IPS-18a (cell line): Measurements from ENCODE around the gene CRLF2.
"Not testable (repeated sequence)": the region's sequence is repeated elsewhere in the genome, so short reads cannot be mapped to it uniquely, and the experiment has no call there.

Experiments used
- H3K27ac ChIP-seq: one replicate; pipeline ENCODE4 v1.5.1; 2013; ENCODE audit warnings: low read length
- H3K27me3 ChIP-seq: one replicate; pipeline ENCODE4 v1.6.1; 2013; ENCODE audit warnings: mild to moderate bottlenecking, low read length; ENCODE audit not compliant: control insufficient read depth, insufficient read depth
- H3K36me3 ChIP-seq: one replicate; pipeline ENCODE4 v1.6.1; 2013; ENCODE audit warnings: low read depth, low read length; ENCODE audit not compliant: control insufficient read depth
- H3K4me1 ChIP-seq: one replicate; pipeline ENCODE4 v1.6.1; 2013; ENCODE audit warnings: low read depth, low read length; ENCODE audit not compliant: control insufficient read depth
- H3K4me3 ChIP-seq: one replicate; pipeline ENCODE4 v1.5.1; 2013; ENCODE audit warnings: low read length
- H3K9ac ChIP-seq: one replicate; pipeline ENCODE4 v1.6.1; 2013; ENCODE audit warnings: mild to moderate bottlenecking, low read length, moderate library complexity
- H3K9me3 ChIP-seq: one replicate; pipeline ENCODE4 v1.6.1; 2013; ENCODE audit warnings: low read depth, low read length; ENCODE audit not compliant: control insufficient read depth

CRLF2 gene

GRCh38 chrX:1176531-1177320 is 35.7 kb downstream of the CRLF2 start:
- H3K27ac ChIP-seq, H3K9me3 ChIP-seq, H3K27me3 ChIP-seq, H3K4me1 ChIP-seq, H3K9ac ChIP-seq, H3K4me3 ChIP-seq, H3K36me3 ChIP-seq: not testable (repeated sequence)

- H3K27ac ChIP-seq, H3K9me3 ChIP-seq, H3K4me1 ChIP-seq, H3K36me3 ChIP-seq, H3K4me3 ChIP-seq, H3K9ac ChIP-seq, H3K27me3 ChIP-seq: not testable (repeated sequence)
Observed at GRCh38 chrX:1174609-1175545, 37.6 kb downstream of the CRLF2 start.

- not testable (repeated sequence) for H3K27ac ChIP-seq, H3K4me1 ChIP-seq, H3K9me3 ChIP-seq, H3K27me3 ChIP-seq, H3K9ac ChIP-seq, H3K4me3 ChIP-seq, H3K36me3 ChIP-seq
Observed at GRCh38 chrX:1173435-1173834, 39.0 kb downstream of the CRLF2 start.

- H3K27me3 ChIP-seq: no peaks in the 10 kb centered on the region
- H3K9me3 ChIP-seq: peaks cover 7% of the 10 kb centered on the region
- no peaks in the 10 kb centered on the region for H3K36me3 ChIP-seq
- H3K4me1 ChIP-seq: peaks cover 7% of the 10 kb centered on the region
- no peak overlapping the region for H3K27ac ChIP-seq
- H3K9ac ChIP-seq: no peak overlapping the region
- H3K4me3 ChIP-seq: no peak overlapping the region
Observed at GRCh38 chrX:1172496-1172895, 40.0 kb downstream of the CRLF2 start.

GRCh38 chrX:1171915-1172314 is 40.5 kb downstream of the CRLF2 start:
- H3K9me3 ChIP-seq, H3K36me3 ChIP-seq, H3K4me1 ChIP-seq, H3K4me3 ChIP-seq, H3K27me3 ChIP-seq, H3K9ac ChIP-seq, H3K27ac ChIP-seq: not testable (repeated sequence)

GRCh38 chrX:1170243-1170642 is 42.2 kb downstream of the CRLF2 start:
- Histone ChIP-seq H3K4me3 (no peak overlapping the region), H3K9me3 (peaks cover 6% of the 10 kb centered on the region), H3K27me3 (no peaks in the 10 kb centered on the region), H3K27ac (no peak overlapping the region), H3K4me1 (peaks cover 7% of the 10 kb centered on the region), H3K9ac (no peak overlapping the region), H3K36me3 (no peaks in the 10 kb centered on the region)

GRCh38 chrX:1169189-1169588 is 43.3 kb downstream of the CRLF2 start:
- H3K9ac ChIP-seq: no peak overlapping the region
- no peak overlapping the region for H3K27ac ChIP-seq
- H3K27me3 ChIP-seq: no peaks in the 10 kb centered on the region
- H3K4me3 ChIP-seq: no peak overlapping the region
- H3K9me3 ChIP-seq: peaks cover 3% of the 10 kb centered on the region
- no peaks in the 10 kb centered on the region for H3K36me3 ChIP-seq
- peaks cover 7% of the 10 kb centered on the region for H3K4me1 ChIP-seq

GRCh38 chrX:1167918-1168481 is 44.4 kb downstream of the CRLF2 start:
- H3K9ac ChIP-seq: no peak overlapping the region
- no peak overlapping the region for H3K4me3 ChIP-seq
- no peaks in the 10 kb centered on the region for H3K27me3 ChIP-seq
- H3K4me1 ChIP-seq: peaks cover 5% of the 10 kb centered on the region
- no peaks in the 10 kb centered on the region for H3K36me3 ChIP-seq
- peaks cover 3% of the 10 kb centered on the region for H3K9me3 ChIP-seq
- H3K27ac ChIP-seq: no peak overlapping the region

- Histone ChIP-seq H3K4me1 (peaks cover 4% of the 10 kb centered on the region), H3K27ac (no peak overlapping the region), H3K9ac (no peak overlapping the region), H3K4me3 (no peak overlapping the region), H3K36me3 (no peaks in the 10 kb centered on the region), H3K27me3 (no peaks in the 10 kb centered on the region), H3K9me3 (peaks cover 3% of the 10 kb centered on the region)
Observed at GRCh38 chrX:1167466-1167865, 45.0 kb downstream of the CRLF2 start.

- Histone ChIP-seq H3K4me3 (no peak overlapping the region), H3K9ac (no peak overlapping the region), H3K27ac (no peak overlapping the region), H3K27me3 (no peaks in the 10 kb centered on the region), H3K36me3 (no peaks in the 10 kb centered on the region), H3K9me3 (peaks cover 3% of the 10 kb centered on the region), H3K4me1 (no peaks in the 10 kb centered on the region)
Observed at GRCh38 chrX:1165535-1166196, 46.8 kb downstream of the CRLF2 start.
